Measurements from ENCODE around the gene WWOX.

DNA sequence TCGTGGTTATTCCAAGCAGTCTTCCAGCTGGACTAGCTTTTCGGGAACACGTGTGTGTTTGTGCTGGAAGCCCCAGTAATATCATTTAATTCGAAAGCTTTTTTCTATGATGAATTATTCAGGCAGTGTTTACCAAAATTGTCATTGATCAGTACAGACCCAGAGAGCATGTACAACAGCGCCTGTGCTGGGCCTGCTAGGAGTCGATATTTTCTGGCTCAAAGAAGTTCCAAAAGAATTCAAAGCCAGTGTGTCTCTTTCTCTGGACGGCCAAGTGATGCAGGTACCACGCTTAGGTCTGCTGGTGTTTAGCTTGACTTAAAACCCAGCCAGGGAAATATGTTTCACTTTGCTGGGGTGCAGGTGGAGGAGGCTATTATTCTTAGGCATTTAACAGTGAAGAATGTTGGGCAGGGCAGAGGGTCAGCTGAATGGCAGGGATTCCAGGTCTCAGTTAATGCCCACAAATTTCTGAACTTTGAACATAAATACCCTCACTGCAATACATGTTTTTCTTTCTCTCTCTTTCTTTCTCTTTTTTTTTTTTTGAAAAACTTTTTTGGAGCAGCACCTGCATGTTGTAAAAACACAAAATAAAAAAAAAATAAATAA lies 401.3 kb downstream of the WWOX start:
- no peak for TF ChIP-seq ZFP3 (CRISPR knock-in tag; IDR thresholded peaks at IDR 0.05)
- TF ChIP-seq, protein P1, sequence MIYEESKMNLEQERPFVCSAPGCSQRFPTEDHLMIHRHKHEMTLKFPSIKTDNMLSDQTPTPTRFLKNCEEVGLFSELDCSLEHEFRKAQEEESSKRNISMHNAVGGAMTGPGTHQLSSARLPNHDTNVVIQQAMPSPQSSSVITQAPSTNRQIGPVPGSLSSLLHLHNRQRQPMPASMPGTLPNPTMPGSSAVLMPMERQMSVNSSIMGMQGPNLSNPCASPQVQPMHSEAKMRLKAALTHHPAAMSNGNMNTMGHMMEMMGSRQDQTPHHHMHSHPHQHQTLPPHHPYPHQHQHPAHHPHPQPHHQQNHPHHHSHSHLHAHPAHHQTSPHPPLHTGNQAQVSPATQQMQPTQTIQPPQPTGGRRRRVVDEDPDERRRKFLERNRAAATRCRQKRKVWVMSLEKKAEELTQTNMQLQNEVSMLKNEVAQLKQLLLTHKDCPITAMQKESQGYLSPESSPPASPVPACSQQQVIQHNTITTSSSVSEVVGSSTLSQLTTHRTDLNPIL (CRISPR knock-in tag; IDR thresholded peaks at IDR 0.05; ENCODE audit: low read depth): no peak

All from SK-N-SH treated with all-trans-retinoic acid at 6 μM for 48 hours (cell line).